NB4 (cell line): ENCODE data around the gene WDR70.

Source experiments
- MYC ChIP-seq: IDR thresholded peaks from 2 replicates; pipeline ENCODE4 v1.6.1; 2011; ENCODE audit warnings: low read depth, low read length
- POLR2A ChIP-seq: IDR thresholded peaks from 2 replicates; pipeline ENCODE4 v1.6.1; 2011; ENCODE audit warnings: mild to moderate bottlenecking; ENCODE audit not compliant: insufficient read length; ENCODE audit errors: extremely low read depth
- TF ChIP-seq, protein P1 (sequence below): IDR thresholded peaks from one replicate; pipeline ENCODE4 v1.5.1; 2012; ENCODE audit warnings: low read depth, low read length

DNA sequence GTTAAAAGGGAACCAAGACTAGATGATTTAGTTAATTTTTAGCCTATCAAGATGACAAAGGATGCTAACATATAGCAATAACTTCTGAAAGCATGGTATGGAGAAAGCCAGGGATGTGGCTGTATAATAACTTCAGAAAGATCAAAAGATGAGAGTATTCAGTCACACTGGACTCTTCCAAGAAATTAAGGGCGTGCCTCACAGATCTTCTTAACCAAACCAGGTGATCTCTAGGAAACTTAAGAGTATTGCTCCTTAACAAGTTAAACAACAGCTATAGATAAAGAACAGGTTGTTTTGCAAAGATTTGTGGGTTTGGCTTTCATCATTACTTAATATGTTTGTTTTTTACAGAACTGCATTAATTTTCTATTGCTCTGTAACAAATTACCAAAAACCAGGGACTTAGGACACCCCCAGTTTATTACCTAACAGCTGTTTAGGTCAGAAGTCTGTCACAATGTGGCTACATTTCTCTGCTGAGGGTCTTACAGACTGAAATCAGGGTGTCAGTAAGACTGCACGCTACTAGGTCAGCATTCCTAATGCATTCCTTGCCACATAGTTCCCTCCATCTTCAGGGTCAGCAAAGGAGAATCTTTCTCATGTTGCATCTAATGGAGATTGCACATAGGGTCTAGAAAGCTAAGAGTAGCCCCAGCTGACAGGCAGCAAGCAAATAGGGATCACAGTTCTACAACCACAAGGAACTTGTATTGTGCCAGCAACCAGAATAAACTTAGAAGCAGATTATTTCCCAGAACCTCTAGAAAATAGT, 113.8 kb downstream of the WDR70 start:
- TF ChIP-seq, protein P1, sequence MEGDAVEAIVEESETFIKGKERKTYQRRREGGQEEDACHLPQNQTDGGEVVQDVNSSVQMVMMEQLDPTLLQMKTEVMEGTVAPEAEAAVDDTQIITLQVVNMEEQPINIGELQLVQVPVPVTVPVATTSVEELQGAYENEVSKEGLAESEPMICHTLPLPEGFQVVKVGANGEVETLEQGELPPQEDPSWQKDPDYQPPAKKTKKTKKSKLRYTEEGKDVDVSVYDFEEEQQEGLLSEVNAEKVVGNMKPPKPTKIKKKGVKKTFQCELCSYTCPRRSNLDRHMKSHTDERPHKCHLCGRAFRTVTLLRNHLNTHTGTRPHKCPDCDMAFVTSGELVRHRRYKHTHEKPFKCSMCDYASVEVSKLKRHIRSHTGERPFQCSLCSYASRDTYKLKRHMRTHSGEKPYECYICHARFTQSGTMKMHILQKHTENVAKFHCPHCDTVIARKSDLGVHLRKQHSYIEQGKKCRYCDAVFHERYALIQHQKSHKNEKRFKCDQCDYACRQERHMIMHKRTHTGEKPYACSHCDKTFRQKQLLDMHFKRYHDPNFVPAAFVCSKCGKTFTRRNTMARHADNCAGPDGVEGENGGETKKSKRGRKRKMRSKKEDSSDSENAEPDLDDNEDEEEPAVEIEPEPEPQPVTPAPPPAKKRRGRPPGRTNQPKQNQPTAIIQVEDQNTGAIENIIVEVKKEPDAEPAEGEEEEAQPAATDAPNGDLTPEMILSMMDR, result no peak
- TF ChIP-seq POLR2A, result no peak
- no peak for TF ChIP-seq MYC
